ENCODE results near the gene ZBTB39. TPM values are rescaled to one million over a fixed set of nuclear protein-coding genes. Genes with fewer than 3 reads are reported as not detected.
A peak's percentile ranks its signal among the peaks of the same experiment; 100 is the strongest.
"Not testable (repeated sequence)": the region's sequence is repeated elsewhere in the genome, so short reads cannot be mapped to it uniquely, and the experiment has no call there.

ZBTB39 gene, protein sequence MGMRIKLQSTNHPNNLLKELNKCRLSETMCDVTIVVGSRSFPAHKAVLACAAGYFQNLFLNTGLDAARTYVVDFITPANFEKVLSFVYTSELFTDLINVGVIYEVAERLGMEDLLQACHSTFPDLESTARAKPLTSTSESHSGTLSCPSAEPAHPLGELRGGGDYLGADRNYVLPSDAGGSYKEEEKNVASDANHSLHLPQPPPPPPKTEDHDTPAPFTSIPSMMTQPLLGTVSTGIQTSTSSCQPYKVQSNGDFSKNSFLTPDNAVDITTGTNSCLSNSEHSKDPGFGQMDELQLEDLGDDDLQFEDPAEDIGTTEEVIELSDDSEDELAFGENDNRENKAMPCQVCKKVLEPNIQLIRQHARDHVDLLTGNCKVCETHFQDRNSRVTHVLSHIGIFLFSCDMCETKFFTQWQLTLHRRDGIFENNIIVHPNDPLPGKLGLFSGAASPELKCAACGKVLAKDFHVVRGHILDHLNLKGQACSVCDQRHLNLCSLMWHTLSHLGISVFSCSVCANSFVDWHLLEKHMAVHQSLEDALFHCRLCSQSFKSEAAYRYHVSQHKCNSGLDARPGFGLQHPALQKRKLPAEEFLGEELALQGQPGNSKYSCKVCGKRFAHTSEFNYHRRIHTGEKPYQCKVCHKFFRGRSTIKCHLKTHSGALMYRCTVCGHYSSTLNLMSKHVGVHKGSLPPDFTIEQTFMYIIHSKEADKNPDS
- 6.7 and 7.5 TPM in 2 replicates for total RNA-seq (2014; rRNA removed; shearing (Covaris generic))

DNA sequence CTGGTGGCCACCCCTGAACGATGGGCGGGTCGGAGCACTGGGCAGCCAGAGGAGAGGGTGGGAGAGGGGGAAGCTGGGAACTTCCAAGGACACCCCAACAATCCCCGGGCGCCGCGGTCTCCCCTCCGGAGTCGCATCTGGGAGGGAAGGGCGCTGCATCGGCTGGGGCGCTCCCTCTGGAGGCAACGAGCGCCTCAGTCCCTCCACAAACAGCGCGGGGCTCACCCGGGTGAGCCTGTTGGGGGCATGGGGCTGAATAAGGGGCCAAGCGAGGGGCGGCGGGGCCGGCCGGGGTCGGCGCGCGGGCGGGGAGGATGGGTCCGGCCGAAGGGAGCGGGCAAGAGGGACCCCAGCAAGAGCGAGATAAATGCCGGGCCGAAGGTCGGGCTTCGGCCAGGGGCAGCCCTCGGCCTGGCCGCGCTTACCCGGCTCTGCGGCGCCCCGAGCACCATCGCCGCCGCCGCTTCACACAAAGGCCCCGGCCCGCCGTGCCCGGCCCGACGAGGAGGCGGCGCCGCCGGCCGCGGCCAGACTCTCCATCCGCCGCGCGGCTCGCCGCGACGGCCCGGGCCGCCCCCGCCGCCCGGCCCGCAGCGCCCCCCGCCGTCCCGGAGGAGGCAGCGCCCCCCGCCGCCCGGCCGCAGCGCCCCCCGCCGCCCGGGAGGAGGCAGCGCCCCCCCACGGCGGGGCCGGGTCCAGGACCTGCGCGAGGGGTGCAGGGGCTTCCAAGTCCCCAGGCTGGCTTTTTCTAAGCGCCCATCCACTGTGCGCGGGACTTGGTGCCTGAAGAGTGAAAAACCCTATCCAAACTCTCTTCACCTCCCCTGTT is at the start of gene ZBTB39:
TSS of gene ZBTB39 (minus strand) at position 567 of the 829 bp plus-strand sequence. CDS start 1,629 bp downstream, outside the sequence.
- DNase-seq (ENCODE audit: low read depth): peak; percentile 80

DNA sequence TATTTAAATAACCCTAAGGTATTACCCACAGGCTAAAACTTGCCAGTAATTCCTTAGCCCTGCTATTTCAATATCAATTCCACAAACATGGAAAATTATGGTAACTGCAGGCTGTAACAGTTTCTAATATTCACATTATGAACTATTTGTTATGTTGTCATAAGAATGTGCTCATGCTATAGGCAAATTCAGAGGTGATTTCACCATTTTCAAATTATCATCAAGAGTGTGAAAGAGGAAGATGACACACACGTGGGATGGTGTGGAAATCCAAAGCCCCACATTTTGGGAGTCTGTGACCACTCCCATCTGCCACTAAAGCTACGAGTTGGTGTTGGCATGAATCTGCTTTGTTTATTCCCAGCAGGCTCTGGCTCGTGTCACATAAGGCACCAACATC is 49.5 kb upstream of the ZBTB39 start:
- no peak for DNase-seq (ENCODE audit: low read depth)

DNA sequence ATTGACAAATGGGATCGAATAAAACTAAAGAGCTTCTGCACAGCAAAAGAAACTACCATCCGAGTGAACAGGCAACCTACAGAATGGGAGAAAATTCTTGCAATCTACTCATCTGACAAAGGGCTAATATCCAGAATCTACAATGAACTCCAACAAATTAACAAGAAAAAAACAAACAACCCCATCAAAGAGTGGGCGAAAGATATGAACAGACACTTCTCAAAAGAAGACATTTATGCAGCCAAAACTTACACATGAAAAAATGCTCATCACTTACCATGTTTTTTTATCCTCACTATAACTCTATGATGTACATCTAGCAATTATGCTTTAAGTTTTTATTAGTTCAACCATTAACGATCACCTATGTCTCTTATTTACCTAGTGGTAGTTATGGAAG is 47.6 kb upstream of the ZBTB39 start:
- DNase-seq (ENCODE audit: low read depth): not testable (repeated sequence)

DNA sequence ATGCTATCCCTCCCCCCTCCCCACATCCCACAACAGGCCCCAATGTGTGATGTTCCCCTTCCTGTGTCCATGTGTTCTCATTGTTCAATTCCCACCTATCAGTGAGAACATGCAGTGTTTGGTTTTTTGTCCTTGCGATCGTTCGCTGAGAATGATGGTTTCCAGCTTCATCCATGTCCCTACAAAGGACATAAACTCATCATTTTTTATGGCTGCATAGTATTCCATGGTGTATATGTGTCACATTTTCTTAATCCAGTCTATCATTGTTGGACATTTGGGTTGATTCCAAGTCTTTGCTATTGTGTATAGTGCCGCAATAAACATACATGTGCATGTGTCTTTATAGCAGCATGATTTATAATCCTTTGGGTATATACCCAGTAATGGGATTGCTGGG is 46.8 kb upstream of the ZBTB39 start:
- not testable (repeated sequence) for DNase-seq (ENCODE audit: low read depth)

GRCh38 chr12:57051011-57051410 is 44.7 kb upstream of the ZBTB39 start:
- no peak for DNase-seq (ENCODE audit: low read depth)

GRCh38 chr12:57049890-57050289 is 43.5 kb upstream of the ZBTB39 start, which contains the start of gene MYO1A:
Gene MYO1A, minus strand, starts transcription at chr12:57050129. Its CDS starts 1,806 bp downstream, at chr12:57048323.
- no peak for DNase-seq (ENCODE audit: low read depth)

DNA sequence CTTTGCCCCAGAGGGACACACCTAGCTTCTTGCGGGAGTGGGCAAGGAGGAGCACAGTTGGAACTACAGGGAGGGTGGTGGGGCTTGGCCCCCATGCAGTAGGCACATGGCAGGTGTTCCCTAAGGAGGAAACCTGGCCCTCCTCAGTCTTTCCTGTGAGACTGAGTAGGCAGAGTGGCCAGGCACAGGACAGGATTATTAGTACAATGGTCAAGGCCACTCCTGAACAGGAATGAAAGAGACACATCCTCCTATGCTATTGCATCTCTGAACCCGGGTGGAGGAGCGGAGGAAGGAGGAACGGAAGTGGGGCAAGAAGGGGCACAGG is 42.7 kb upstream of the ZBTB39 start:
- DNase-seq (ENCODE audit: low read depth): no peak

GRCh38 chr12:57048423-57049118 is 42.2 kb upstream of the ZBTB39 start:
- DNase-seq (ENCODE audit: low read depth): no peak

DNA sequence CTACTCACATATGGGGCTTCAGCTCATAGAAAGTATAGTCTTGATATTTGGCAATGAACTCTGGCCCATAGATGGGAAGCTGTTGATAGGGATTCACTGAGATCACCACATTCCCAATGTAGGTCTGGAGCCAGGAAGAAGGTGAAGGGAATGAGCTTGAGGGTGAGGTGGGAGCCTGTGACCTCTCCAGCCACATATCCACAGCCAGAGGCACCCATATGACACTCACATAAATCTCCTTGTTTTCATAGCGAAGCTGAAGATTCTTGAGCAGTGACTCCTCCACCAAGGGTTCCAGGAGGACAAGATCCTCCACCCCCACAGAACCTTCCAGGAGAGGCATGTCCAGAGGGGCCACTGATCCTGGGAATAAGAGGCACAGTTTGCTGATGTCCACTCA is 41.6 kb upstream of the ZBTB39 start:
- DNase-seq (ENCODE audit: low read depth): no peak

DNA sequence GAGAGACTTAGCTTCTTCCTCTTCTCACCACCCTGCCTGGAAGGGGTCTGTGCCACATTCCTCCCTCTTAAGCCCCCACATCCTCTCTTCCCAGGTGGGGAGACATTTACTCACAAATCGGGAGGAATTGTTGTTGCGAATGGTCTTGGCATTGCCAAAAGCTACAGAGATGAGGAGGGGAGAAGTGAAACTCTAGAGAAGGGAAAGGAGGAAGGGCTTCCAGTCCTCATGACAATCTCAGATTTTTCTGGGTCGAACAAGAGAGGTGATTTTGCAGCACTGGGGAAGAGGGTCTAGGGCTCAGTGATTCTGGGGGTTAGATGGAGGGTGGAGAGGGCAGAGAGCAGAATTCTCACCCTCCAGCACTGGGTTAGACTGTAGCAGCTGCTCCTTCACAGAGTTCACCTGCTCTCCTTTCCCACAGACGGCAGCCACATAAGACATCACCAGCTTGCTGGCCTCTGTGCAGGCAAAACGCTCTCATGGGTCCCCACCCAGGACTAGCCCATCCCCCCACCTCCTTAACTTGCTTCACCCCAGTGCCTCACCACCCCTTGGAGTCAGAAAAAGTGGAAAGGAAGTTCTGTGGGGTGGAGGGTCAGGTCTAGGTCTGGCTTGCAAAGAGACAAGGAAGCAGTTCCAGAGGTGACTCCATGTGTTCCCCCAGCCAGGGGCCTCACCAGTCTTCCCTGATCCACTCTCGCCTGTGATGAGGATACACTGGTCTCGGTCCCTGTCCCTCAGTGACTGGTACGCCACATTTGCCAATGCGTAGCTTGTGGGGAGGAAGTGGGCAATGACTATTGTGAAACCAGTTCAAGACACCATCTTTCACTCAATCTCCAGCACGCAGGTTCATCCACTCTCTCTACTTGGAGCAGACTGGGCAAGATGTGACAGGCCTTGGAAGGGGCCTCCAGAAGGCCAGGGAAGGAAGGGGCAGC is 40.9 kb upstream of the ZBTB39 start:
- no peak for DNase-seq (ENCODE audit: low read depth)

DNA sequence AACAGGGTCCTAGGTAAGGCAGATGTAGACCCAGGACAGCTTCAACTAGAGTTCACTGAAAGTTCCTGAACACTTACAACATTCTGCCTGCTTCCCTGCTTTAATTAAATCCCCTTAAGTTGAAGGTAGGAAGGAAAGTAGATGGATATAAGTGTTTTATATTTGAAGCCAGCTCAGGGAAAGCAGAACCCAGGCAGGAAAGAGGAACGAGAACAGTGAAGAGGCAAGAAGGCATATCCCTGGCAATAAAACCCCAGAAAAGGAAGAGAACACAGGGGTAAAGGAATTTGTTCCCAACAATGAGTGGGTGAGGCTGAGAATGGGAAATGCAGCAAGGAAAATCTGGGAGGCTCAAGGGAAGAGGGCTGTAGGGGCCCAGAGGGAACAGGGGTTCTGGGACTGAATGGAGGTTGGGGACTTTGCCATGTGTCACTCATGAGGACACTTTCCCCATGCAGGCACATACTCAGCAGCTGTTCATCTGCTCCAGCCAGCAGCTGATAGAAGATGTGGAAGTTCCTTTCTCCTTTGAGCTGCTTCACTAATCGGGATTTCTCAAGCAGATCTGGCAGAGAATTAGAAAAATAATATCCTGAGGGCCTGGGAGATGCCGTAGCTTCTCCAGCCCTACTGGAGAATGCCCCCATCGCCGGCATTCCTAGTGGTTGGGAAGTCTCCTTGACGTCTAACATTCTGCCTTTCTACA is 39.9 kb upstream of the ZBTB39 start:
- no peak for DNase-seq (ENCODE audit: low read depth)

- DNase-seq (ENCODE audit: low read depth): no peak
Measured at GRCh38 chr12:57044889-57045288, 38.5 kb upstream of the ZBTB39 start.

- DNase-seq (ENCODE audit: low read depth): no peak
Measured at GRCh38 chr12:57044468-57044867, 38.1 kb upstream of the ZBTB39 start.

DNA sequence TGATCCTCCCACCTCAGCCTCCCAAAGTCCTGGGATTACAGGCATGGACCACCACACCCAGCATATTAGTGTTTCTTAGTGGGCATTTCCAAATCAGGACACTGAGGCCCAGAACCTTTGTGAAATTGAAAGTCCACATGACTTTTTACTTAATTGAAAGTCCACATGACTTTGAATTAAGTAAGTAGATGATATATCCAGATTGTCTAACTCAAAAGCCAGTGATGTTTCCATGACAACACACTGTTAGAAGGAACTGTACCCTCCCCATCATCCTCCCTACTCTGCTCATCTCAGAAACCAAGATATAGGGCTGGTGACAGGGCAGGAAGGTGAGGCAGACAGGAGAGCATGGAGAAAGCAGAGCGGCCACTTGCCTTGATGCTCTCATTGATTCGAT is 36.3 kb upstream of the ZBTB39 start:
- DNase-seq (ENCODE audit: low read depth): no peak

DNA sequence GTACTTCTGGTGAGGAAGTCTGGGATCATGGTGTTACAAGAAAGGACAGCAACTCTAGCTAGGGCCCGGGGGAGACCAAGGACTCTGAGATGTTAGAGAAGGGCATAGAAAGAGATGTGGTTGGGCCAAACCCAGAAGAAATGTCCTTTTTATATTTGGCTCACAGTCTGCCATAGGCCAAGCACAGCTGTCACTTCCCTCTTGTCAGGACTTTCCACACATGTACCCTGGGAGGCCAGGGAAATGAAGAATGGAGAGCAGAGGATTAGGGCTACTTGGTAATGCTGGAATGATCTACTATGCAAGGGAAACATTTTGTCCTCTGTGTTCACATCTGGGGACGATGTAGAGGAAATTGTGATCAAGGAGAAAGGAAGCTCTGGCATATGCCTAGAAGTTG is 34.4 kb upstream of the ZBTB39 start:
- DNase-seq (ENCODE audit: low read depth): no peak

DNA sequence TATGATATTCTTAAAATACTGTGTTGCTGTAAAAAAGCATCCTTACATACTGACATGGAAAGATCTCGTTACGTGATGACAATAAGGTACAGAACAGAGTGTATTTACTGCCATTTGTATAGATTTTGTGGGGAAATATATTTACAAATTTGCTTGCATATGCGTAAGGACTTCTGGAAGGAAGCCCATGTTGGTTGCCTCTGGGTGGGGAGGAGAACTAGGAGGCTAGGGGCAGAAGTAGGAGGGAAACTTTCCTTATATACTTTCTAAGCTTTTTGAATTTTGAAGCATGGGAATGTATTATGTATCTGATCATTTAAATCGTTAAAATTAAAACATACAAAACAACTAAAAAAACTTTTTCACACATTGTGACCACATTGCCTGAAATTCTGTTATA is 33.9 kb upstream of the ZBTB39 start:
- DNase-seq (ENCODE audit: low read depth): no peak

GRCh38 chr12:57039016-57039798 is 32.9 kb upstream of the ZBTB39 start:
- DNase-seq (ENCODE audit: low read depth): no peak

DNA sequence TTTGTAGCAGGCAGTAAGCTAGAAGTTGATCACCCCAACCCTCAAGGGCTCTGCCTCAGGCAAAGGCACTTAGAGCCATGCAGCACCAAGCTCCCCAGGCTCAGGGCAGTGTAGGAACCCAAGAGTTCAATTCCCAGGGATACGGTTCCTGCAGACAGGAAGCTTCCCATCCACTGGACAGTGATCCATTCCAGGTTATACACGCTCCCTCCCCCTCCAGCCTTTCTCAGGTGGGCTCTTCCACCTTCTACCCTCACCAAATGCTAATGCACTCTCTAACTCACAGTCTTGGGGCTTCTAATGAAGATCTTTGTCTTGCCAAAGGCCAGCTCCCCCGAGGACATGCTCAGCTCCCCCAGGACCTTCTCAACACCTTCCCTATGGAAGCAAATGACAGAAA is 30.9 kb upstream of the ZBTB39 start:
- DNase-seq (ENCODE audit: low read depth): no peak

DNA sequence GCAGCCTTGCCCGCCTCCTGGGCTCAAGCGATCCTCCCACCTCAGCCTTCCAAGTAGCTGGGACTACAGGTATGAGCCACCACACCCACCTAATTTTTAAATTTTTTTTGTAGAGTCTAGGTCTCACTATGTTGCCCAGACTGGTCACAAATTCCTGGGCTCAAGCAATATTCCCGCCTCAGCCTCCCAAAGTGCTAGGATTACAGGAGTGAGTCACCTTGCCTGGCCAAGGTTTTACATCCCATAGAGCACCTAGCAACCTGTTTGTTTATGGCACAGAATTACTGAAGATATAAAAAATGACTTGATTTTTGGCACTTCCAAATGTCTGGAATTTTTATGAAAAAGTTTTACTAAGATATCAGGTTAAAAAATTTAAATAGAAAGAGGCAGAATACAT is 27.1 kb upstream of the ZBTB39 start:
- DNase-seq (ENCODE audit: low read depth): peak; percentile 25
